ENCODE results near the gene MYLK2.

MYLK2 gene

DNA sequence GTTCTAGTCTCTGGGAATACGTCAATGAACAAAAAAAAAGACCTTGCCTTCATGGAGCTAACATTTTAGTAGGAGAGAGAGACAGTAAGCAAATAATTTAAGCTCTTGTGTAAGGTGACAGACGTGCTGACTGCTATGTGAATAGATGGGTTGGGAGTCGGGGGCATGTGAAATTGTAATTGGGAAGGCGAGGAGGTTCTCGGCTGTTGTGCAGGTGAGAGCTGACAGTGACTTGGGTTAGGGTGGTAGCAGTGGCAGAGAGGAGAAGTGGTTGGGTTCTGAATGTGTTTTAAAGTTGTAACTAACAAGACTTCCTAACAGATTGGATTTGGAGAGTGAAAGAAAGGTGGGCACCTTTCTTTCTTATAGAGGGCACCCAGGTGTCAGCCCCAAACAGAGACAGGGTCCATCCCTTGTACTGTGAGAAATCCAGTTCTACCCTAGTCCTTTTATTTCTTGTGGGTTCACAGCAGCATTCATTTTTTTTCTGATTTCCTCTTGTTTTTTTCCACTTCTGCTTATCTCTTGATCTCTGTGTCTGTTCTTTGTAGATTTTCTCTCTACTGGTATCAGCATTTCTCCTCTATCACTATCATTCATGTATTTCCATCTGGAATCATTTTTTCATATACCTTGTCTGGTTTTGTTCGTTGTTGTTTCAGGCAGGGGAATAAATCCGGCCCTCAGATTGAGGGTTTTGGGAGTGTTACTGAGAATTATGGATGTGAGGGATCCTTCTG, 15.4 kb upstream of the MYLK2 start:
- no peak for TF ChIP-seq CTCF (IDR thresholded peaks at IDR 0.05; ENCODE audit: low read depth, low read length, missing control alignments)
- no peak for DNase-seq (ENCODE audit: extremely low read depth, low read depth)
- no peak overlapping the region for H3K4me3 ChIP-seq (replicated peaks; ENCODE audit: low read depth, low read length)

GRCh38 chr20:31806564-31807355, 12.4 kb upstream of the MYLK2 start:
- no peak for DNase-seq (ENCODE audit: extremely low read depth, low read depth)
- no peak overlapping the region for H3K4me3 ChIP-seq (replicated peaks; ENCODE audit: low read depth, low read length)
- no peak for TF ChIP-seq CTCF (IDR thresholded peaks at IDR 0.05; ENCODE audit: low read depth, low read length, missing control alignments)

DNA sequence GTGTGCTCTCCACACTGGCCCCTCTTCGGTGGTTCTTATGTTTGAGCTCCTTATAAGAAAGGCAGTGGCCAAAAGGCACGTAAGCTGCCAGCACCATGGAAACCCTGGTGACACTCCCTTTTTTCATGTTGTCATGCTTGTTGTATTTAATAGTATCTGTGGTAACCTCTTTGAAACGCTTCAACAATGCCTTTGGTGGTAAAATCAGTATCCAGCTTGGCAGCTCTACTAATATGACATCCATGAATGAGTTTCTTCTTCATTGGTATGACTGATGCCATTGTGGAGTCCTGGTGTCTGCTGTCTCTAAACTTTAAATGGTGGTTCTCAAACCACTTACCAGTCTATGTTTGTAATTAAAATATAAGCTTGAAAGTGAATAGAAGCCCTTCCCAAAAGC, 10.7 kb upstream of the MYLK2 start:
- DNase-seq (ENCODE audit: extremely low read depth, low read depth) = no peak
- H3K4me3 ChIP-seq (replicated peaks; ENCODE audit: low read depth, low read length) = no peak overlapping the region
- TF ChIP-seq CTCF (IDR thresholded peaks at IDR 0.05; ENCODE audit: low read depth, low read length, missing control alignments) = no peak

DNA sequence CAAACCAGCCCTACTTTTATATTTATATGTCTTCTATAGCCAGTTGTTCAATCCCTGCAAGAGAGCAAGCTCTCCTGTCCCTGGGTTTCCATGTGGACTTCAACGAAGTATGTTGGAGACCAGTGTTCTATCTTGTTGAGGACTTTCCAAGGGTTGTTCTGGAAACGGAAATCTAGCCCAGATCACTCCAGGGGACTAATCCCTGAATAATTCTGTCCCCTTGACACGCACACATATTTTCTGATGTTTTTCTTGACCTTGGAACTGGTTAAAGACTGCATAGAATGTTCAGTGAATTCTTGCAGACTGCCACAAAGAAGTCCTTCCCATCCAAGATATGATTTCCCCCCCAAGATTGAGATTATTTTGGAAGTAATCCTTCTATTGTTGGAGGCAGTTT, 9.5 kb upstream of the MYLK2 start:
- no peak for DNase-seq (ENCODE audit: extremely low read depth, low read depth)
- TF ChIP-seq CTCF (IDR thresholded peaks at IDR 0.05; ENCODE audit: low read depth, low read length, missing control alignments) = no peak
- H3K4me3 ChIP-seq (replicated peaks; ENCODE audit: low read depth, low read length) = no peak overlapping the region

DNA sequence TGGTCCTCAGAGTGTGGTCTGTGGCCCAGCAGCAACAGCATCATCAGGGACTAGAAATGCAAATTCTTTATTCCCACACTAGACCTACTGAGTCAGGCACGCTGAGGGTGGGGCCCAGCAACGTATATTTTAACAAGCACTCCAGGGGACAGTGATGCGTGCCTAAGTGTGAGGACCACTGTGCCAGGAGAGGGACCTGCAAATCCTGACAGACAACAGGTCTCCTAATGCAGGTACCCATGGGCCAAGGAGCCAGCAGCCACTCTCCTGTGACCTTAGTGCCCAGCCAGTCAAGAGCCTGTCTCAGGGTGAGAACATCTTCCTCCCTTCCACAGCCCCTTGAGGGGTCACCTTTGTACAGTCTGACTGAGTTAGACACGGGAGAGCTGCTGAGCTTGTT, 8.0 kb upstream of the MYLK2 start:
- no peak for DNase-seq (ENCODE audit: extremely low read depth, low read depth)
- no peak for TF ChIP-seq CTCF (IDR thresholded peaks at IDR 0.05; ENCODE audit: low read depth, low read length, missing control alignments)
- H3K4me3 ChIP-seq (replicated peaks; ENCODE audit: low read depth, low read length) = no peak overlapping the region

DNA sequence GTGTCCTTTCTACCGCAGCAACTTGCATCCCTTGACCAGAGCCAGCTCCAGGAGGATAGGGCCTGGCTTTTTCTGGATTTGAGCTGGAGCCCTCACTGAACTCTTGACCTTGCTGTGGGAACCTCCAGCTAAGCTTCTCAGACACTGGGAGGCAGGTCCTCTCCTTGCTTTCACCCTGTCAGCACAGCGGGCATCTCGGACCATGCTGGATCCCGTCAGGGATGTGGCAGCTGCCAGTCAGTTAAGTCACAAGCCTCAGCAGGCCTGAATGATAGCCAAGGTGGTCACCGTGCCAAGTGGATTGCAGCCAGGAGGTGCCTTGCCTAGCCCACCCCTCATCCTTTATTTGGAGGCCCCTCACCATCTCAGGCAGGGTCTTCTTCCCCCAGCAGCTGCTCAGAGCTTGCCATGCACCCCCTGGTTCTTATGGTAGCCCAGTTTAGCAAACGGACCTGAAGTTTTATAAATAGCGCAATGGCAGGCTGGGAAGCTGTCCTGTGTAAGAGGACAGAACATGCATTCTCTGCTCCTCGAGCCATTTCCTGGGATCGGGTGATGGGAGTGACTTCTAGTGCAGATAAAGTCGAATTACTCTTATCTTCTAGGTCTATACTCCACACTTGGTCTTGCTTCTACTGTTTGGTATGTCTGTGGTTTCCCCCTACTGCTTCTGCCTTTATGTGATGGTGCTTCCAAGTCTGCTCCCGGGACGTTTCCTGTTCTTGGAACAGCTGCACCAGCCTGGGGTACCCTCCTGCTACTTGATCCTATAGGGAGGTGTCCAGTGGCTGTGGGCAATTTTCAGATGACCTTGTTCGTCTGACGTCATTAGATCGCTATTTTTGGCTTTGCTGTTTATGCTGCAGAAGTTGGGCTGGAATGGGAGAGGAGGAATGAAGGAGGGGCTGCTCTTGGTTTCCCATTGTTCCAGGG, 7.1 kb upstream of the MYLK2 start:
- H3K4me3 ChIP-seq (replicated peaks; ENCODE audit: low read depth, low read length) = no peak overlapping the region
- peak; percentile 36 for DNase-seq (ENCODE audit: extremely low read depth, low read depth)
- no peak for TF ChIP-seq CTCF (IDR thresholded peaks at IDR 0.05; ENCODE audit: low read depth, low read length, missing control alignments)

All from HFF-Myc (cell line).